NCI-H1105 (cell line): Measurements from ENCODE around the gene CAMK1D.

ENCODE experiments used
- DNase-seq: peaks from one replicate; lab custom pipeline; 2025; lab: John Stamatoyannopoulos, UW

Gene CAMK1D

DNA sequence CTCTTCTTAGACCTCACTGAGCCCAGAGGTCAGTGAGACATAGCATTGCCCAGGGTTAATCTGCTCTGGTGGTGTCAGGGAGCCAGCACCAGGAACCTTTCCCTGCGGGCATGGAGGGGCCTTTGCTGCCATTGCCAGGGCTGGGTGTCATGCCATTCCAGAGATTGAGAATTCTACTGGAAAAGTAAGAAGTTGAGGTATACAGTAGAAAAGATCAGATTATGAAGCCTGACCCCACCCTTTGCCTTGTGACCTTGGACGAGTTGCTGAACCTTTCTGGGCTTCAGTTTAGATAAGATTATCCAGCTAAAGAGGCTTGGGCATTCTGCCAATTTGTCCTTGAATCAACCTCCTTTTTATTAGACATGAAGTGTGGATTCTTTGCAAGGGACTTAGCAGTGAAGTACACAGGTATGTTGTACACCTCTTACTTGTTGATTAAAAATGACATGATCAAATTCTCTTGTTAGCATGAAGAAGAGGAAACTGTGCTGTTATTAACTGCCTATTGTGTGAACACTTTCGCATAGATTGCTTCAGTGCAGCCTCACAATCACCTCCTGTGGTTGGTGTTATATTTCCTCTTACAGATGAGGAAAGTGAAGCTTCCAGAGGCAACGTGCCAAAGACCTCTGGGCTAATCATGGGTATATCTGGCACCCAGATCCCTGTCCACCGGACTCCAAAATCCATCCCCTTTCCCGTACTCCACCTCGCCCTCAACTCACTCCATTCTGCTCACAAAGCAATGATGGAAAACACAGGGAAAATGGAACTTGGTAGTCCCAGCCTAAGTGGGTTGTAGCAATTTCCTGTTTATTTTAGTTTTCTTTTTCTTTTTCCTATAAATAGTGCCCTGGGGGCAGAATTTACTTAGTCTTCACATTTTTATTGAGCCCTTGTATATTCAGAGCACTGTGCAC, 151.3 kb downstream of the CAMK1D start:
- no peak for DNase-seq

DNA sequence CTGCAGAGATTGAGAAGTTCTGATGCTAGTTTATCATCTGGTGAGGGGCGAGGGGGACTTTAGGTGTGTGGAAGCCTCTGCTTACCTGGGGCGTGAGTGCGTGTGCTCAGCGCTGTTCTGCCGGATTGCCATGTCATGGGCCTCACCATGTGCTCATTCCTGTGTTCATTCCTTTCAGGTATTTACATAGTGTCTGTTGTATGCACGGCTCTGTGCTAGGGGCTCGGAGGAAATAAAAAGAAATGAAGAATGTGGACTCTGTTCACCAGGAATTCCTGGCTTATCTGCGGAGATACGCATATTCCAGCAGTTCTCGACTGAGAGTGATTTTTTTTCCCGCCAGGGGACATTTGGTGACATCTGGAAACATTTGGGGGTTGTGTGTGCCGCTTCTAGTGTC, 152.0 kb downstream of the CAMK1D start:
- DNase-seq: no peak

- DNase-seq: no peak
These were observed 152.6 kb downstream of the CAMK1D start for GRCh38 chr10:12501841-12502525.

- no peak for DNase-seq
These were observed 153.4 kb downstream of the CAMK1D start for GRCh38 chr10:12502526-12503274.

DNA sequence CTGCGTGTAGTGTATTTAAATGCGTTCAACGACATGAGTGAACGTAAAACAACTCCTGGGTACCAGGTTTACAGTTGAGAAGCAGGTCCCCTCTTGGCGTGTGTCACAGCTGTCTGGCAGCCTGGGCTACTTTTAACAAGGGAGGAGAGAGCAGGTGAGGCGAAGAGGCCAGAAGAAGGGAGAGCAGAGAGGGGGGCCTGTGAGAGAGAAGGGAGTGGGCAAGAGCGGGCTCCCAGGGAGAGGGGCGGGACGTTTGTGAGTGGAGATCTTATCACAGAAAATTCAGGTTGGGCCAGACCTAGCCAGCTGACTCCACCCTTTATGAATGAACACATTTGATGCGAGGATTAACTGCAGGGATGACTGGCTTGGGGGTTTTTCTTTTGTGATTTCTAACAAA, 154.0 kb downstream of the CAMK1D start:
- DNase-seq: peak; percentile 74

DNA sequence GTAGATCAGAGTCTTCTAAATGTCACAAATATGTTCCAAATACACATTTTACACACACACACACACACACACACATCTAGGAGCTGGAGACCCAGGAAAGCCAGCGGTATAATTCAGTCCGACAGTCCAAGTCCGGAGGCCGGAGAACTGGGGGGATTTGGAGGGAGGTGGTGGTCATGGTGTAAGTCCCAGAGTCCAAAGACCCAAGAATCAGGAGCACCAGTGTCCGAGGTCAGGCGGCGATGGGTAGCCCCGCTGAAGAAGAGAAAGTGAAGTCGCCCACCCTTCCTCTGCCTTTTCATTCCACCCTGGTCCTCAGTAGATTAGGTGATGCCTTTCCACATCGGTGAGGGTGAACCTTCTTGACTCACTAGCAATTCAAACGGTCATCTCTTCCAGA, 154.8 kb downstream of the CAMK1D start:
- no peak for DNase-seq

- DNase-seq: no peak
These were observed 155.3 kb downstream of the CAMK1D start for GRCh38 chr10:12504628-12505027.

GRCh38 chr10:12505683-12506082, 156.3 kb downstream of the CAMK1D start:
- no peak for DNase-seq

DNA sequence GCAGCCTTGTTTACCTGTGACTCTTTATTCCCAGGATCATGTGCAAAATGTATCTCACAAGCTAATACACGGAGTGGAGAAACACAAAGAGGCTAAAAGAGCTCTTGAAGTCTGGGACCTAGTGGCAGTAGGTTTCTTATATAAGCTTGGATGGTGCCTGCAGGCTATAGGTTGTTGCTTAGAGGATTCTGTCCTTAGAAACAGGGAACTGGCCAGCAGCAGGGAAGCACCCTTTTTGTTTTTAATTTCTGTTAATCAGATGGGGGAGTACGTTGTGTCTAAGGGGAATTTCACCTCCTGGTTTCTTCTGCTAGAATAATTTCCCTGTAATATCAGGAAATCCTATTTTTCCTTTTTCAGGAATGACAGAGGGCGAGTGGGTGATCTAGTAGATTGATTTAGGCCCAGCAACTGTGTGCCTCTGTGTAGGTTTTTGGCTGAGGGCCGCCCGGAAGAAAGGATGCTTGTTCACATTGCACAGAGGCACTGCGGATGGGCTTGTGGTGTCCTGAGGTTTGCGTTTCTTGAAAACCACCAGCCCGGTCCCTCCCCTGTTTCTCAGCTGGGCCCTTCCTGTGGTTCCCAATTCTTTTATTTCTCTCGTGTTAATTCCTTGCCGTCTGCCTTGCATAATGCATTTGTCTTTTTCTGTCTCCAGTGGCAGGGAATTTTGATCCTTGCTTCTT, 158.0 kb downstream of the CAMK1D start:
- DNase-seq: no peak

- no peak for DNase-seq
These were observed 158.8 kb downstream of the CAMK1D start for GRCh38 chr10:12508165-12508564.

GRCh38 chr10:12509016-12509793, 159.9 kb downstream of the CAMK1D start:
- DNase-seq: no peak

DNA sequence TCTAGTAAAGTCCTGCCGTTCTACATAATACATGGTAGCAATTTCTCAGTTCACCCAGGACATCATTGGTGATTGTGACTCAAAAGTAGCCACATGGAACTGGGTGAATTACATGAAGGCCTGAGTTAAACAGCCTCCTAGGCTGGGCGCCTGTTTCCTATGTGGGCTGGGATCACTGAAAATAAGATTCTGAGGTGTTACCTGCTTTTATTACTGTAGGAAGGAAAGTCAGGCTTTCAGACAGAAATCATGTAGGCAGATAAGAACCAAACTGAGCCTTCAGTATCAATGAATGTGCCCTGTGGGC, 160.4 kb downstream of the CAMK1D start:
- no peak for DNase-seq

DNA sequence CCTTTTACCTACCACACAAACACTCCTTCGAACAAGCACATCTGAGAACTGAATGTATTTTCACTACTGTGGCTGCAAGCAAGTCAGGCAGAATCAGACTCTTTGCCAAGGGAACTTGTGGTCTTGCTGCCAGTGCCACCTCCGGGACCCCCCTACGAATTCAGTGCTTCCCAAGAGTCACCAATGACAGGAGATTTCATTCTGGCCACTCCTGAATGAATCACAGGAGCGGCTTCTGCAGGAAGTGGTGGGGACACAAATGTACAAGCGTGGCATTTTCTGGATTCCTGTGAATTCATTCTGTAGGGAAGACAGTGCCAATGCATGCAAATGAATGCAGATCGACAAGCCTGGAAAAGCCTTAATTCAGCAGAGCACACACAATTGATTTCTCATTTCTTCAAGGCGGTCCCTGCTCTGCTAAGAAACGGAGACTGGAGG, 161.2 kb downstream of the CAMK1D start:
- DNase-seq: no peak

DNA sequence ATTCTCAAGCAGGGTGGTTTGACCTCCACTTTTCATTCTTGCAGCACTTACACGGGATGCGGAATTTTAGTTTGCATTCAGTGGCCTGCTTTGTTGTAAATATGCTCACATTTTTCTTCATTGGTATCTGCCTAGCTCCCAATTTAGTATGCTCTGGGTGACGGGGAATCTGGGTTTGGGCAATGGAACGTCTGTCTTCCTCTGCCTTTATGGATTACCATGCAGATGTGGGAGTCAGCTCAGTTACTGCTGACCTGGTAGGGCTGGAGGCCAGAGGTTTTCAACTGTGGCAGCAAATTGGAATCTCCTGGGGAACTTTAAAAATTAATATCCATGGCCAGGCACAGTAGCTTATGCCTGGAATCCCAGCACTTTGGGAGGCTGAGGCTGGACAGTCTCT, 161.6 kb downstream of the CAMK1D start:
- no peak for DNase-seq

DNA sequence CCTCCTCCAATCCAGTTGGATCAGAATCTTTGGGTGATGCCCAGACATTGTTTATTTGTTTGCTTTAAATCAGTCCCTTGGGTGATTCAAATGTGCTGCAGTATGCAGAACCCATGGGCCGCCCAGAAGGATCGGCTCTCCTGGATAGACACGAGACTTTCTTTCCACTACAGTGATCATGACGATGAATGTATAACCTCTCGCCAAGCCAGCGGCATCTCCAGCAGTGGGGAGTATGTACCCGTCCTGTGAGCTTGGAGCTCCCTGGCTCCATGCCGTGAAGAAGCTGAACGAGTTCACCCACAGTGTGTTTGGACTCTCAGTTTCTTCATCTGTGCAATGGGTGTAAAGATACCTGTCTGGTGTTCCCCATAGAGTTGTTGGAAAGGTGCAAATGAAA, 162.3 kb downstream of the CAMK1D start:
- DNase-seq: no peak

DNA sequence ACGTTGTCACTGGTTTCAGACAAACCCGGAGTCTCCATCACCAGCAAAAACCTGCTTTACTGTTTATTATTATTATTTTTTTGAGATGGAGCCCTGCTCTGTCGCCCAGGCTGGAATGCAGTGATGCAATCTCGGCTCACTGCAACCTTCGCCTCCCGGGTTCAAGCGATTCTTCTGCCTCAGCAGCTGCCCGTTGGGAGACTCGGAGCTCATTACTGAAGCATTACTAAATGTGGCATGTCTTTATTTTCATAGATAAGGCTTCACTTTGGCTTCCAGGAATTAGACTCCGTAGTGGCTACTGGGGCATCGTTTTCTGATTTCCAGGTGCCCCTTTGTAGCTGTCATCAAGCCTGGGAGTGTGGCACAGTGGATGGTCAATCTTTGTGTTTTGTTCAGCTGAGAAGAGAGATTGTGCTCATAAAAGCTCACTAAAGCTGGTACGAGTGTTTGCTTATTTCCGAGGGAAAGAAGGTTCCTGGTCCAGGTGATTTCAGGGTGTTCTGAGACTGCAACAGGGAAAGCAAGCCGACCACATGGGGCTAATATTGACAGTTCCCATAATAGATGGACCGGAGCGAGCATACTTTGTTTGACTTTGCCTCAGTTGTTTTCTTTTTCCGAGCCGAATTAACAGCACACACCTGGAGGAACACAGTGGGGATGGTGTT, 163.1 kb downstream of the CAMK1D start:
- DNase-seq: no peak

GRCh38 chr10:12513003-12513365, 163.6 kb downstream of the CAMK1D start:
- DNase-seq: peak; percentile 32

DNA sequence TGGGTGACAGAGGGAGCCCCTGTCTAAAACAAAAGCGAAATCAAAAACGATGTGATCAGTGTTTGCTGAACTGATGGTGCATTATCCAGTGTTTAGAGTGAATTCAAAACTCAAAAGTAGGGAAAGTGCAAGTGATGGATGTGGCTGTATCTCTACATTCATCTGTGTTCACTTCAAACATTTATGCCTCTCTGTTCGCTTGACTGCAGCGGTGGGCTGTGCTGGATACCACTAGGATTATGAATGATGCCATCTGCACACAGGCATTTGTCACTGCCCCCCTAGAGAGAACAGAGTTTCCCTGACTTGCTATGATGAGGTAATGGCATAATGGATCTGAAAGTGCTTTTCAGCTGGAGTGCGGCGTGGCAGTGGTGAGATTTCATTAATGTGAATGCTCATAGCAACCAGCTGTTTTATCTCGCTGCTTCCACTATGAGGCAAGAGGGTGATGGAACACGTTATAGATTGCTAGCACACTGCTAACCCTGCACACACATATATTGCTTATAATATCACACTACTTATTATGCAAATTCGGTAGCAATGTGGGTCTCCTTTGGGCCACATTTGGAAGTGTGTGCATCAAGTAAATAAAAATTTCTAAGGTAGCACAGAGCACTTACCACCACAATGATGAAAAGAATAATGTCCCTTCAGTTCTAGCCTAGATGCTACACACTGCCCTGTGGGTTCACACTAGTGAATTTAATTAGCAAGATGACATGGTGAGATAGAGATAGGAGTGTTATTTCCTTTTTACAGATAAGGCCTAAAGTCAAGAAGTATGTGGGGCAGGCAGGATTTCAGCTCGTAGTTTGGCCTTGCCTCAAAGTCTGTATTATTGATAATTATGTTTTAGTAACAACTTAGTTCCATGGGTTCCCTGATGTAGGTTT, 164.7 kb downstream of the CAMK1D start:
- DNase-seq: no peak

DNA sequence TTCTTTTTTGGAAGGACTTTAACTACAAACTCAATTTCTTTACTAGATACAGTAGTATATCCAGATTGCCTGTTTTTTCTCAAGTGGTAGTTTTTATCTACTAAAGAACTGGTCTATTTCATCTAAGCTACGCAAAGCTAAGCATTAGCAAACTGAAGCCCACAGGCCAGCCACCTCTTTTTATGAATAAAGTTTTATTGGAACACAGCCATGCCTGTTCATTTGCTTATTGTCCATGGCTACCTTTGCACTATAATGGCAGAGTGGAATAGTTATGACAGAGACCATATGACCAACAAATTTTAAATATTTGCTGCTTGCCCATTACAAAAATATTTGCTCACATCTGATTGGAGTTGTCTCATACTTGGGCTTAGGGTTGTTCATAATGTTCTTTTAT, 168.7 kb downstream of the CAMK1D start:
- no peak for DNase-seq

GRCh38 chr10:12521423-12521822, 172.1 kb downstream of the CAMK1D start:
- DNase-seq: no peak
